Transverse colon (tissue), 4 donors: ENCODE measurements around the gene NDST4.

Experiments used
- CTCF ChIP-seq, 5 experiments: fragments of 200-600 bp in 3 of 5; fragments of 450-650 bp in 2 of 5; sonication (generic) in 3 of 5; IDR thresholded peaks; 1 replicate in 2 of 5; 2 replicates in 3 of 5; pipeline ENCODE4 v1.5.1; 2016 to 2017; ENCODE audit warnings: antibody characterized with exemption in 5 of 5, inconsistent platforms in 3 of 5, mild to moderate bottlenecking in 2 of 5, moderate library complexity in 1 of 5
- POLR2AphosphoS5 ChIP-seq, 3 donors: sonication (generic); formaldehyde crosslinking; IDR thresholded peaks; one replicate each; pipeline ENCODE4 v1.6.1; 2016; ENCODE audit warnings: antibody characterized with exemption in 3 of 3

- no peak for TF ChIP-seq CTCF (IDR thresholded peaks at IDR 0.05)
- TF ChIP-seq POLR2AphosphoS5 (IDR thresholded peaks at IDR 0.05): no peak
Observed at GRCh38 chr4:115126491-115126890, 13.1 kb upstream of the NDST4 start.
